HG03060 (cell line): ENCODE measurements around the gene TMSB4X.
"Not testable (repeated sequence)": the region's sequence is repeated elsewhere in the genome, so short reads cannot be mapped to it uniquely, and the experiment has no call there.

ENCODE experiments used
- ATAC-seq: cut with Tn5 transposase; IDR thresholded peaks from one replicate; pipeline ENCODE4 v1.9.1; 2021; ENCODE audit warnings: low read depth, moderate number of reproducible peaks; ENCODE audit not compliant: unreplicated experiment

TMSB4X gene

GRCh38 chrX:13015536-13016236 is 40.8 kb downstream of the TMSB4X start:
- no peak for ATAC-seq

GRCh38 chrX:13016731-13017130 is 41.8 kb downstream of the TMSB4X start:
- not testable (repeated sequence) for ATAC-seq

- ATAC-seq, result peak; percentile 55
Observed at GRCh38 chrX:13022926-13023325, 48.0 kb downstream of the TMSB4X start.

GRCh38 chrX:13023567-13023966 is 48.7 kb downstream of the TMSB4X start:
- ATAC-seq, result no peak

GRCh38 chrX:13023979-13024378 is 49.1 kb downstream of the TMSB4X start:
- ATAC-seq, result no peak

GRCh38 chrX:13024986-13025385 is 50.1 kb downstream of the TMSB4X start:
- ATAC-seq, result no peak
